A172 (cell line): ENCODE data around the gene NPS. TPM values are rescaled to one million over a fixed set of nuclear protein-coding genes. Genes with fewer than 3 reads are reported as not detected.

ENCODE experiments used
- DNase-seq: peaks from one replicate; pipeline ENCODE4 v3.0.0-alpha.2; 2015; ENCODE audit warnings: low spot score
- total RNA-seq: library from RNA; depleted of rRNA; stranded (reverse); fragments of >200 nt; shearing (Covaris generic); gene quantifications from 2 replicates; pipeline ENCODE4 v1.2.3, GENCODE V29; 2014

The NPS gene
- total RNA-seq, 1 experiment from 2014 or later, result not detected

DNA sequence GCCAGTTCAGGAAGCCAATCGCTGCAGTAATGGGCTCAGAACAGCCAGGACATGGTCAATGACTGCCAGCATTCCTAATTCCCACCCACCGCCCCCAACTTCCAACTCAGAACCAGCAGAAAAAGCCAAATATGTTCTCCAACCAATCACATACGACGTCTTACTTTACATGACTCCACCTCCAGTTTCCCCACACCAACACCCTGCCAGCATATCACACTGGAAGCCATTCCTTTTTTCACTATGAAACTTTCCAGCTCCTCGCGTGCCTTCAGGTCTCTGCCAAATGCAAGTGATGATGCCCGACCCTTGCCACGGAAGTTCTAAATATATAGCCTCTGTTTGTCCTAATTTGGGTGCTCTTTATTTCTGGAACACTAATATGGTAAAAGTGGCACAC lies 12.5 kb downstream of the NPS start:
- no peak for DNase-seq

DNA sequence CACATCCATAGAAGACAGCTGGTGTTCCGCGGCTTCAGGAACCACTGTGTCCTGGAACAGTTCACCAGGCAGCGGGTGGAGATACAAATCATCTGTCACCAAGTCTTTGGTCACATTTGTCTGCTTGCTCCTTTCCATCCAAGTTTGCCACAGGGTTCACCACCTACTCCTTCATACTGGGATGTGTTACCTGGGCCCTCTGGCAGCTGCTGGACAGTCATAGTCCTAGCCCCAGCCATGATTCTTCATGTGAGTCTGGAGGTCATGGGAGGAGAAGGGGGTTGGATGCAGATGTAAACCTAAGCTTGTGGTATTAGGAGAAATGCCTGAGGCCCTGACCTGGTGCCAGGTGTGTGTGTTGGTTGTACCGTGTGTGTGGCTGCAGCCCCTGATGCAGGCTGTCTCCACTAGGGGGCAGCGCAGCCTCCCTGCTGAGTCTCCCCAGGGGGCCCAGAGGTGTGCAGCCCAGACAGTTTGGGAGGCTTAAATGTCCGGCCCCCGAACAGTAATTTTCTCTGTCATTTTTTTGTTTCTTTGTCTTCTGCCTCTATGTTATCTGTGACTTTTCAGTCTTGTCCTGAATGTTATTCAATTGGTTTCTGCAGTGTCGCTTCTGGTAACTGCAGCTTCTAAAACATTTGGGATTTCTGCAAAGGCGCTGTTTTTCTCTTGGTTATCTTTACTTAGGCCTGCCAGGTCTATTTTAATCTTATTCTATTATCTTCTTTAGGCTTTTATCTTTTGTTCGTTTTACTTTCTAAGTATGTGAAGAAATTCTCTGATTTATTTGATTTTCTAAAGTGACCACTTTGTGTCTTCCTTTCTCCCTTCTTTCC lies 14.8 kb downstream of the NPS start:
- no peak for DNase-seq

DNA sequence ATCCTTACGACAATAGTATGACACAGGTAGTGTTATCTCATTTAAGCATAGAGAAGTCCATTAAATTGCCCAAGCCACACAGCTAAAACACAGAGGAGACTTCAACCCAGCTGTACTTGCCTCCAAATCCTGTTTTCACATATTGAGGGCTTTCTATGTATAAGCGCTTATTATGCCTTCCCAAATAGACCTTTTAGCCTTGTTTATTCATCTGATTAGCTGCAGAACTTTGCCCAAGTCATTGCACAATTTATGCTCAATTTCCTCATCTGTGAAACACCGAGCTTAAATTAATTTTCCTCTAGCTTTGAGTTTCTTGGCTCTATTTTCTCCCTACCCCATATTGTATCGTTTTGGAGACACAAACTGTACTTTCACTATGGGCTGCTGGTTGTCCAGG lies 15.5 kb downstream of the NPS start:
- no peak for DNase-seq

DNA sequence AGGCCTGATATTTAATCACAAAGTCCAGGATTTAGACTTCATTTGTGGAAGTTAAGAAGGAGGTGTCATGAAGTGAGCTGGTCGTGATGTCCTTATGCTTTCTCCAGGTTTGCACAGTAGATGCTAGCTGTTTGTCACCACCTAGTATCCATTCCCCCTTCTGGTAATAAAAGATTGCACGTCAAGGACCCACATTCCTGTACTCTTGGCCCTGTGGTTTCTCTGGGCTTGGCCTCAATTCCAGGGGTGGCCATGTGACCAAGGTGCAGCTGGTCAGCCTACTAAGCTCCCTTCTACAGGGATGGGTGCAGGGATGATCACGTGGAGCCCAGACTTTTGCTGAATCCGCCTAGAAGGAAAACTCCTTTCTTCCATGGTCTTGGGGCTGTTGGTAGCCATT lies 16.5 kb downstream of the NPS start:
- DNase-seq, result no peak

DNA sequence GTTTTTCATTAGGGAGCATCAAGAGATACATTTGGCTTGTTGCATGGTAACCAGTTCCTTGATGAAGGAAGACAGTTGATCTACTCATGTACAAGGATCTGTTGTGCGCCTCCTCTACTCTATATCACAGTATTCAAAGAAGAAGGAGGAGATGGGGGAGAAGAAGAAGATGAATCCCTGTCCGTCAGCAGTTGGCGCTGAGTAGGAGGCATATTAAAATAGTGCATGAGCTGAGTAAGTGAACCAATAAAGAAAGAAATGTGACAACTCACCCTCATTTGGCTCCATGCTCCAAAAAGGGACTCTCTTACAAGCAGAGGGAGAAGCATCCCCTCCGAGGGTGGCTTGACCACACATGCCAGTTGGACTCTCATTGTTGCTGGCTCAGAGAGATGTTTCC lies 20.1 kb downstream of the NPS start:
- DNase-seq, result no peak

DNA sequence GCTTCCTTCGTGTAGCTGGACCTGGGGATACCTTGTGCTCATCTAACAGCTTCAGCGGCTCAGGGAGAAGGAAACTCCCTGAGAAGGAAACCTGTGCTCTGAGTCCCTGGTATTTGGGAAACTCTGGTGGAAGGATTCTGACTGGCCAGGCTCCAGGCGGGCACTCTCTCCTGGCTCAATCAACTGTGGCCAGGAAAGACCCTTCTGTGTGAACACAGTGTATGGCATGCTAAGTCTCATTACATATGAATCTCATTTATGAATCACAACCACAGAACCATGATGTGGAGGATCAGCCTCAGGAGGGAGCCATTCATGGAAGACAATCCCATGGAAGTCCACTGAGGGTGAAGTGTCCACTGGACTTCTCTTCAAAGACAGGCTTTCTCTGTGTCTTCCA lies 20.9 kb downstream of the NPS start:
- DNase-seq, result no peak

DNA sequence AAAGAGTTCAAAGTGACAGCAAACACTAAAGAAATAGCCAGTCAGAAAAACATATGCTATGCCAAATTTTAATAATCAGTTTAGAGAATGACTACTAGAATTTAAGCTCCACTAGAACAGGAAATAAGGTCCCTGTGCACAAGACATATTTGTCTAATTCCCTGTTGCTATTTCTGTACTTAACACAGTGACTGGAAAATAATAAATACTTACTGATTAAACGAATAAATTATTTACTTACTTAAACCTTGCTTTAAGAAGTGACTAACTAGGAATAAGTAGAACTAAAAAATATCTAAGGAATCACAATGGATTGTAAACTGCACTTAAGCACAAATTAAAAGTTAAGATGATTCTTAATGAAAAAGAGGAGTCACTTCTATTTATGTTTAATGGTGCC lies 22.3 kb downstream of the NPS start:
- DNase-seq, result no peak

DNA sequence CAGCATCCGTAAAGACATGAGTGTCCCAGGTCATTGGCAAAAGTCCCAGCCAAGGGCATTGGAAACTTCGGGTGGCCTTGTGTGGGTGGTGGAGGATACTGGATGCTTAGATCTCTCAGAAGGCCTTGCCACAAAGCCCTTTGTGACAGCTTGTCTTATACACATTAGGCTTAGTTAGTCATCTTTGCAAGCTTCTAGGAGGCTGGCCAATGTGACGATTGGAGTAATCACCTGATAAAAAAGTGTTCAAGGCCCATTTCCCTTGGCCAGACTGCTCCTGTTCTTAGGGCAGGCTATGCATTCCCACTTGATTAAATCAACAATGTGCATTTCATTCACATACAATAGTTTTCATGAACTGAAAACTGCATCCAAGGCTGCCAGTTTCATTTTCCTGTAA lies 26.9 kb downstream of the NPS start:
- DNase-seq, result no peak

DNA sequence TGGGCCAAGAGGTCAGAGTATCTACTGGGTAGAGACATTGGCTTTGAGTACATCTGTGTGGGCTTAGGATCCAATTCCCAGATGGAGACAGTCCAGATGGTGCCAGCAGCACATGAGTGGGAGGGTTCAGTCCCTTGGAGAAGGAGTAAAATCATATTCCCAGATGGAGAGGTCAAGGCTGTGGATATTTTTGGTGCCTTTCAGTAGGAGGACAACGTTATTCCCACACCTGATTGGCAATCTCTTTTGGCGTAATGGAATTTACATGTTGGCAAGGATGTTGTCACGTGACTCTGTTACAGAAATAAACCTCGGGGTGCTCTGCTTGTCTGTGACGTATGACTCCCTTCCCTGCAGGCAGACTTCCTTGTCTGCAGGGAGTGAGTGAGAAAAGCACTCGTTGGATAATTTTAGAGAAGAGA lies 27.6 kb downstream of the NPS start:
- no peak for DNase-seq

DNA sequence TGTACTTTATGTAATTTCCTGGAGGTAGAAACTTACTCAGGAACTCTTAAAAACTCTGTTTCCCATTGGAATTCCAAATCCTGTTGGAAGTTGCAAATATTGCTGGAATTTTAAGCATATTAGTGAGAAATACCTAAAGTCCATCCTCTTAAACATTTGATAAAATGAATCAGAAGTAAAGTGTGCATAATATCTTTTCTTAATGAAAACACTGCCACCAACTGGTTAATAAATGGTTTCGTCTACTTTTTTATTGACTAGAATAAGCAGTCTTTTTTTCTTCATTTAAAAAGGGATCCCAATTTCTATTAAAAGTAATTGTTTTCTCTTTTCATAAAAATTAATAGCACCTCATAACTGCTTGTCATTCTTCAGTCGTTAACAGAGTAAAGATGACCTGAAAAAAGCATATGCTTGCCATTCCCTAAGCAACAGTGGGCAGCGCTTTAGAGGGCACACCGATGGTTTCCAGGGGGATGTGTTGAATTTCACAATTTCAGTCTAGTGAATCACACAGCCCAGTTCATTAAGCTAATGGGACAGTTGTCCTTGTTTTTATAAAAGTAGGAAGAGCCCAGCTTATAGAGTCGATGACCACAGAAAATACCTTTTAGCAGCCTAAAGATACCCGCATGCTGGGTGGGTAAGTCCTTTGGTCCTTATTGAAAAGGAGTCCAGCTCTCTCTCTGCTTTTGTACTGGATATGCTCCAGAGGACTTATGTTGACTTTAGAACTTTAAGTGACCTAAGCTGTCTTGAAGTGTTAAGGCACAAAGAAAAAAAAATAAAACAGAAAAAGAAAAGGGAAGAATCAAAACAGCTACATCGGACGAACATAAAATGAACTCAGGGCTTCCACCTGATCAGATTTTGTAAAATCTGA lies 28.5 kb downstream of the NPS start:
- DNase-seq, result no peak

DNA sequence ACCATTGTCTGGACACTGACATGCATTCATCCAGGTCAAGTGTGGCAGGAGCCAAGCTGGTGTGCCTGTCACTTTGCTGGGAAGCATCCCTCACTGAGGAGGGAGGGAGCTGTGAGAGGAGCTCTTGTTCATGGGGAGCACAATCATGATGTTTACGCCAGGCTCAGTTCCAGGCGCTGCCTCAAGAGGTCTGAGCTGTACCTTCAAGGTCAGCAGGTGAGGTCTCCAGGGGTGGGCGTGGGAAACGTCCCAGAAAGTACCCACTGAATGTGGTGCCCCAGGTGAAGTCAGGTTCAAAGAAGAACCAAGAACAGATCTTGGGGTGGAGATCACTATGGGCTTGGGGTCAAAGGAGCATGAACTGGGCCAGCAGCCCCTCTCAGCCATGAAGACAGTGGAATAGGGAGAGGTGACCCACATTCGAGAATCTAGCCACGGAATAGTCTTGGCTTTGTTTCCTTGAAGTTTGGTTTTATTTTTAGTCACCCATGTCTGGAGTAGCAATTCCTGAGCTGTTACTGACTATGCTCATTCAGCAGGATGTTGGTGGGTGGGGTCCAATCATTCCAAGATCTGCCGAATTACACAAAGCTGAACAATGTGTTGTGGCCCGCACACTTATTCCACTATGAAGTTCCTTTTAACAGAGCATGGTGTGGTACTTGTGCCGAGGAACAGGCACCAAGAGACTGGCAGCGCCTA lies 29.3 kb downstream of the NPS start:
- DNase-seq, result no peak

DNA sequence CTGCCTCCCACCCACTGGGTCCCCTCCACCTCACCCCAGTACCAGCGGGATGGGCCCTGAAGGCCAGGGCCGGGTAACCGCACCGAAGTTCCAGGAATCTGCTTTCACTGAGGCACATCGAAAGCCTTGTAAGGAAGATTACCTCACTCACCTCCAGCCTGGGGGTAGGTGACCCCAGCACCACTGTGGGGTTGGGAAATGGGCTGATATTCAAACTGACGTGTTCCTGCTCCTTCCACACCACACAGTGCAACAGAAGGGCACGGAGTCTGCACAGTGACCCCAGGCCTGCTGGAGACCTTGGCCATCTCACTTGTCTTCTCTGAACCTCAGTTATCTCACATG lies 29.8 kb downstream of the NPS start:
- DNase-seq, result no peak

DNA sequence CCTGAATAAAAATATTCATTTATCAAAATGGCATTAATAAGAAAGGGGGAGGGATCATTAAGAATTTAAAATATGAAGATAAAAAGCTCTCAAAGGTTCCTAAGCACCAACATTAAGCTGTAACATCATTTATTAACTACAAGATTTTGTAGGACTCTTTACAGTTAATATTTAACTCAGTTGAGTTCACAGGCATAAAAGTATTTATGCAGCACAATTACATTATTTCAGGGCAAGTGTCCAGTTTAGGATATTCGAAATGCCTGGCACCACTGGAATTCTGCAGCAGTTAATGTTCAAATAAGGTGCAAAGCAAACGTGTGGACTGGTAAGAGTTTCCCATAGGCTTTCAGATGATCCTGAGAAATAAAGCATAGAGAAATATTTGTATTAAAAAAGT lies 30.5 kb downstream of the NPS start:
- DNase-seq, result no peak

DNA sequence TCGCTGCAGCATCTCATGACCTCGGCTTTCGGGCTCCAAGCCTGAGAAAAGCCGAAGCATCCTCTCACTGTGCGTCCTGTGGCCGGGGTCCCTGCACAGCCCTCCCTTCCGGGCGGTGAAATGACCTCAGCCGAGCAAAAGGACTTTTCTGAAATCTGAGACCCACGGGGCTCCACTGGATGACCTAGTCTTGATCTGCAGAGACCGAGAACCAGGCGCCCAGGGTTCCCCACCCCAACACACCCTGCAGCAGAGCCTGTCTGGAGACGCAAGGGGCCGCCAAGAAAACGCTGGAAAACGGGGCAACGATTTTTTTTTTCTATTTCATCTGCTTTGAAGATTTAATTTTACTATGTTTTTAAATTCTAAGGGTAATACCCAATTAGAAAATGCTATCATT lies 31.7 kb downstream of the NPS start:
- no peak for DNase-seq

DNA sequence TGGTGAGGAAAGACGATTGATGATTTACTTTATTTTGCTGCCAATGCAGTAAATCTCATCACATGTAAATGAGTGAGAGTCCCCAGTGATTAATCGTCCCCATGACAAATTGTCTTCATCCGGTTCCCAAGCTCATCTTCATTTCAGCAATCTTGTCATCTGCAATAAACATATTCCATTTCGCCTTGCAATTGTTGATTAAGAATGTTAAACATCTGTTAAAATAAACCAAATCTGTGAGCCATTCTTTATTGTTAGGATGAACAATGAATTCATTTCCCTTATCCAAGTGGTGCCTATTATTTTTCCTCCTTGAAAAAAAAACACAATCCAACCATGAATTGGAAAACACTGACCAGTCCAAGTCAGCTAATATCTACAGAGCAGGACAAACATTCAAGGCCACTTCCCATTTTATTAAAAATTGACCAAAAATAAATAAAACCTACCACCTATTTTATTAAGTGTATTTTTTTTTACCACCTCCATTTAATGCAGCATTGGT lies 36.5 kb downstream of the NPS start:
- DNase-seq, result no peak

DNA sequence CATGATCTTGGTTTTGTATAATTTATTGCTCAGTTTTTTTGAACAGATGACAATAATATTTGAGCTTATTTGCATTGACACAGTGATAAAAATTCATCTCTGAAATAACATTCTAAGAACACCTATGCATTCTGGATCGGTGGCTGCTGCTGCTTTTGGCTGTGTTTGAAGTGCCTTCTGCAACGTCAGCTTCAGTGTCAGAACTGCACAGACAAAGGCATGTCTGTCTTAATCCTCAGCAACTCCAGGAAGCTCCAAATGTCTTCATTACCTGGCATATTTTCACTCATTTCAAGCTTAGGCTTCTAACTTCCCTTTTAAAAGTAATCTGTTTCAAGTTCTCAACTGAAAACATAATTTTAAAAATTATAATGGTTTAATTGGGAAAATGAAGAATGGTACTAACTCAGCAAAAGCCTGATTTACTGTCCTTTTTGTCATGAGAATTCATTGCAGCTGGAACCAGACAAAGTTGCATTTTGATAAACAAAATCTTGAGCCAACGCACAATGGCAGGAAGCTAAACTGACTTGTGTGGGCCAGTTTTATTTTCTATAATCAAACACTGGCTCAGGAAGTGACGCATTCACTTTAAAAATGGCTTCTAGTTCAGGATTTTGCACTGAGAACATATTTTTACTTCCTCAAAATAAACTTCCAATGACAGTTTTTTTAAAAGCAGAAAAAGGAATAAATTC lies 38.7 kb downstream of the NPS start:
- no peak for DNase-seq

DNA sequence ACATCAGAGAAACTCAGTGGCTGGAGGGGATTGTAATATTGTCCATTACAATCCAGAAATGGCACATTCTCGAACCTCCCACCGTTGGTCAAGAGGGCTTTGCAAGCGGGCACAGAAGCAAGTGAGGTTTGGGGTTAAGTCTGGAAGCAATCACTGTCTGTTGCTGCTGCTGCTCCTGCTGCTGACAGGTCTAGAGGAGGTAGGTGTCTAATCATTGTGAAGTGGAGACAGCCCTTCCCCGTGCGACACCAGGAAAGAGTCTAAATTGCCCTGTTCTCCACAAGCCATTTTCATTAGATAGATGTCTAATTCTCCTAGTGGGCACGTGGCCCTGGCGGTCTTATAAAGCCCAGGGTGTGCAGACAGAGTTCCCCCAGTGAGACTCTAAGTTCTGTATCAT lies 43.5 kb downstream of the NPS start:
- DNase-seq, result no peak

DNA sequence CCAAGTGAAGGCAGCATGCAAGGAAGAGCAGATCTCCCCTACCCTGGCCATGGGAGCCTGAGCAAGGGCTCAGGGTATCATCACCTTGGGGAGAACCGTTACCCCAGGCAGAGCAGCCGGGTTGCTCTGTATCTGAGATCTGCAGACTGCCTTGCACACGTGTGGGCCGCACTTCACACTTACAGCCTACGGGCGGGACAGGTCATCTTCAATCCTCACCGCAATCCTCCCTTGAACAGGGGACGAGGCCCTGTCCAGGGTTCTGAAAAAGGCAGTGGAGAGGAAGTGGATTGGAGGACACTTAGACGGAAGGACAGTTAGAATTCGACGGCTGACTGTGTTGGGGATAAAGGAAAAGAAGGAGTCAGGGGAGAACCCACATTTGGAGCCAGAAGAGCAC lies 51.4 kb downstream of the NPS start:
- DNase-seq, result no peak
